ENCODE results near the gene SMIM45.

Gene SMIM45

DNA sequence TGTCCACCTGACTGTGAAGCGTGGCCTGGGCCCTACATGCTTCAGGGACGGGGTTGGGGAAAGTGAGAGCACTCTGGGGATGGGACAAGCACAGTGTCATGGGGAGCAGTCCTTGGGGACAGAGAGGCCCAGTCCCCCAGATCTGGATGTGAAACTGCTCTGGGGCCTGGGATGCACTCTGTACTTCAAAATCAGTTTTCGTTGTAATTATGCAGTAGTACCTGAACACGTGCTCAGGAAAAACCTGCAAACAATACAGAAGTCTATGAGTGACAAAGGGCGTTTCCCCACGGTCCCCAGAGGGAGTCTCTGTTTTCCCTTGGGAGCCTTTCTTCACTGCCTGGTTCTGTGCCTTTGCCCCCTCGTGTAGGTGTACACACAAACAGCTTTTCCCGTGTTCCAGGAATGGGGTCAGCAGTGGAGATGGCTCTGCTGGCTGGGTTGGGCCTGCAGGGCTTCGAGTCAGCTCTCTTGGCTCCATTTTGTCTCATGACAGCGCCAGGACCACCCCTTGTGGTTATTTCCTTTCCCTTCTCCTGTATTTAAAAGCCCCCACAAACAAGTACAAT, 20.2 kb upstream of the SMIM45 start:
- Histone ChIP-seq H3K4me1 (ENCODE audit: control insufficient read depth, low read depth, low read length) (no peaks in the 10 kb centered on the region), H3K4me3 (ENCODE audit: low read length) (no peak overlapping the region), H3K36me3 (ENCODE audit: control insufficient read depth, low read depth, low read length) (peaks cover 3% of the 10 kb centered on the region), H3K9me3 (ENCODE audit: control insufficient read depth, low read depth, low read length) (no peaks in the 10 kb centered on the region), H3K27ac (ENCODE audit: low read length) (no peak overlapping the region), H3K9ac (ENCODE audit: low read length) (no peak overlapping the region), H3K27me3 (ENCODE audit: control insufficient read depth, insufficient read depth, low read length) (peaks cover 27% of the 10 kb centered on the region)

DNA sequence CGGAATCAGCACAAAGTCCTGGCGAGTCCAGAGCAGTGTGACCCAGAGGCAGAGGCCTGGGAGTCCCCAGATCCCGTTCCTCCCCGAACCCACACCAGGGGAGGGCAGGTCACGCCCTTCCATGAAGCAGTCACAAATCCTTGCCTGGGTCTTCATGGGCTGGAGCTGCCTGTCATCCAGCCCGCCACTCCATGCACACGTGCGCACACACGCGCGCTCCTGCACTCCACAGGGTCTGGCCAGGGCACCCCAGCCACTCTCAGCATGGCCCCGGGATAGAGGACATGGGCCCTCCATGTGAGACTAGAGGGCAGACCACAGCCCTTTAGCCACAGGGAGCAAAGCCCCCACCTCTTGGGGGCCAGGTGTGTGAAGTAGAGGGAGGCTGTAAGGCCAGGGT, 19.6 kb upstream of the SMIM45 start:
- H3K27ac ChIP-seq (ENCODE audit: low read length), result no peak overlapping the region
- H3K36me3 ChIP-seq (ENCODE audit: control insufficient read depth, low read depth, low read length), result peaks cover 3% of the 10 kb centered on the region
- H3K27me3 ChIP-seq (ENCODE audit: control insufficient read depth, insufficient read depth, low read length), result peaks cover 22% of the 10 kb centered on the region
- H3K4me1 ChIP-seq (ENCODE audit: control insufficient read depth, low read depth, low read length), result no peaks in the 10 kb centered on the region
- no peak overlapping the region for H3K9ac ChIP-seq (ENCODE audit: low read length)
- no peaks in the 10 kb centered on the region for H3K9me3 ChIP-seq (ENCODE audit: control insufficient read depth, low read depth, low read length)
- H3K4me3 ChIP-seq (ENCODE audit: low read length), result no peak overlapping the region

DNA sequence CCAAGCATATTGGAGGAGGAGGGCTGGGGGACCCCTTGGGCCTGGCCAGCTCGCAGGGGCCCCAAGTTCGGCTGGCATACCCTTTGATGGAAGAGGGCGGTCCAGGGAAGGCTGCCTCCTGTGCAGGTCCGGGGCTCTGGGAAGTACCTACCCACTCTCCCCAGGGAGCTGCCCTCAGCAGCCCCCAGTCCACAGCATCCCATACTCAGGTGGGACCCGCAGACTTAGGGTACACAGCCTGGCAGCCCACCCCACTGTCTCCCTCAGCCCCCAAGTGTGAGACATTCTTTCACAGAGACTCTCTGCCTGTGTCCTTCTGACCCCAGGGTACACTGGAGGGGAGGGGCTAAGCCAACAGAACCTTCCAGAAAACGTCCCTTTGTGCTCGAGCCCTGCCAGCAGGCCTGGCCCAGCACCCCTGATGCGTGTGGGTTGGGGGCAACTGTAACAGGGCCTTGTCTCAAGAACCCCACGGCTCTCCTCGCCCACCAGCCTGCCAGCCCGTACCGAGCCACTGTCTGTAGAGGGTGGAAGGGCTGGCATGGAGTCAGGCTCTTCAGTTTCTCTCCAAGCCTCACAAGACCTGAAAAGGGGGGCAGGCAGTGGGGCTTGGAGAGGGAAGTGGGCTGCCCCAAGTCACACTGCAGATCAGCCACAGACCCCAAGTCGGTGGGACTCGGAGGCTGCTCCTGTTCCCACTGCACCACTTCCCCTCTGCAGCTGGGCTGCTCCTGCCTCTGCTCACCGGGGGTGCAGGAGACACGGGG, 18.4 kb upstream of the SMIM45 start:
- Histone ChIP-seq H3K4me3 (ENCODE audit: low read length) (no peak overlapping the region), H3K9me3 (ENCODE audit: control insufficient read depth, low read depth, low read length) (no peaks in the 10 kb centered on the region), H3K27me3 (ENCODE audit: control insufficient read depth, insufficient read depth, low read length) (peaks cover 9% of the 10 kb centered on the region), H3K9ac (ENCODE audit: low read length) (no peak overlapping the region), H3K4me1 (ENCODE audit: control insufficient read depth, low read depth, low read length) (no peaks in the 10 kb centered on the region), H3K36me3 (ENCODE audit: control insufficient read depth, low read depth, low read length) (peaks cover 5% of the 10 kb centered on the region), H3K27ac (ENCODE audit: low read length) (no peak overlapping the region)

DNA sequence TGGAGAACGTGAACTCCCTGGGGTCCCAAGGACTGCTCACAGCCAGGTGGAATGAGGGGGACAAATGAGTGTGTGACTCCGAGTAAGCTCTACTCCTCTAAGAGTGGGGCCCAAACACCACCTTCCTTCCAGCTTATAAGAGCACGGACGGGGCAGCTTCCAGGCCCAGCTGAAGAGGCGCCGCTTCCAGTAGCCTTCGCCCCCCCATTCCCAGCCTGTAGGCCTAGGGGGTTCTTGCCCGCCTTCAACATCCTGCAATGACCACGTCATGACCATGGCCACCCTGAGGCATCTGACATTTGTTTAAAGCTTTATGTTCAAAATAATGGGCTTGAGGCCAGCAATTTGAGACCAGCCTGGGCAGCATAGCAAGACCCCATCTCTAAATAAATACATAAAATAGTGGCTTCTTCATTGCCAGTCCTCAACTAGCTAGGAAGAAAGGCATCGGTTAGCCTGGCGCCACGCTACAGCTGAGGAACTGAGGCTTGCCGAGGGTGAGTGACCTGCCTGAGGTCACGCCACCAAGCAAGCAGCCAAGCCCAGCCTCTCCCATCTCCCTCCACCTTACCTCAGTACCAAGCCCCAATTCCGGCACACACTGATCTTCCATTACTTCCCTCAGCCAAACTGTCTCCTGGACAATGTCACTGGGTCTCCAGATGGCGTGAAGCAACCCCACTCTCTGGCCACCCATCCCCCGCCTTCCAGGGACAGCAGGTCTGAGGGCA, 17.5 kb upstream of the SMIM45 start:
- Histone ChIP-seq H3K36me3 (ENCODE audit: control insufficient read depth, low read depth, low read length) (peaks cover 14% of the 10 kb centered on the region), H3K4me1 (ENCODE audit: control insufficient read depth, low read depth, low read length) (no peaks in the 10 kb centered on the region), H3K27me3 (ENCODE audit: control insufficient read depth, insufficient read depth, low read length) (peaks cover 2% of the 10 kb centered on the region), H3K27ac (ENCODE audit: low read length) (no peak overlapping the region), H3K4me3 (ENCODE audit: low read length) (no peak overlapping the region), H3K9me3 (ENCODE audit: control insufficient read depth, low read depth, low read length) (no peaks in the 10 kb centered on the region), H3K9ac (ENCODE audit: low read length) (no peak overlapping the region)

DNA sequence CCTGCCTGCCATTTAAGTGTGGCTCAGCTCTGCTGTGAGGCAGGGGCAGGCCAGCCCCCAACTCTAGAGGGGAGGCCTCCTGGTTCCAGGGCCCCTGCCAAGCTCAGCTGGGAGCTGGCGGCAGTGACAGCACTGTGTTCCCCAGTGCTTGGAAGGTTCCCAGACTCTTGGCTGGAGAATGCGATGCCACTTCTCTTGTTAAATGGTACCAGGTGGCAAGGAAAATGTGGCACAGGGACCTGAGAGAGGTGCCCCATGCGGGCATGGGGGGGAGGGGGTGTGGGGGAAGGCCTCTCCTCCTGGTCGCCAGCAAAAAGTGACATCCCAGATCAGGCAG, 17.0 kb upstream of the SMIM45 start:
- no peaks in the 10 kb centered on the region for H3K4me1 ChIP-seq (ENCODE audit: control insufficient read depth, low read depth, low read length)
- no peak overlapping the region for H3K9ac ChIP-seq (ENCODE audit: low read length)
- H3K4me3 ChIP-seq (ENCODE audit: low read length), result no peak overlapping the region
- no peaks in the 10 kb centered on the region for H3K9me3 ChIP-seq (ENCODE audit: control insufficient read depth, low read depth, low read length)
- H3K27ac ChIP-seq (ENCODE audit: low read length), result no peak overlapping the region
- peaks cover 14% of the 10 kb centered on the region for H3K36me3 ChIP-seq (ENCODE audit: control insufficient read depth, low read depth, low read length)
- no peaks in the 10 kb centered on the region for H3K27me3 ChIP-seq (ENCODE audit: control insufficient read depth, insufficient read depth, low read length)

DNA sequence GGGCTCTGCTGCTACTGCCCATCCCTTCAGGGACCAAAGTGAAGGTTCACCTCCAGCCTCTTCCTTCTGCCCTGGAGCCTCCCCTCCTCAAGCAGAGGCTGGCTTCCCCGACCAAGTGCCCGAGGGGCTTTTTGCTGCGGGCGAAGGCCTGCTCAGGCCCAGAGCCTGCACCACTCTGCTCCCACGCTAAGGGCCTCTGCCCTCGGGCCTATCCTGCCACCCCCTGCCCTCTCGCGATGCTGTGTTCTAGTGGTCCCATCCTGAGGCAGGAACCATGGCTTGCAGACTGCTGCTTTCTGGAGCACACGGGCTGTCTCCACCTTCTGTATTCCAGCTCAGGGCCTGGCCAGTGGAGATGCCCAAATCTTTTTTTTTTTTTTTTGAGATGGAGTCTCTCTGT, 16.4 kb upstream of the SMIM45 start:
- Histone ChIP-seq H3K9ac (ENCODE audit: low read length) (no peak overlapping the region), H3K9me3 (ENCODE audit: control insufficient read depth, low read depth, low read length) (no peaks in the 10 kb centered on the region), H3K36me3 (ENCODE audit: control insufficient read depth, low read depth, low read length) (peaks cover 15% of the 10 kb centered on the region), H3K4me3 (ENCODE audit: low read length) (no peak overlapping the region), H3K27ac (ENCODE audit: low read length) (no peak overlapping the region), H3K27me3 (ENCODE audit: control insufficient read depth, insufficient read depth, low read length) (no peaks in the 10 kb centered on the region), H3K4me1 (ENCODE audit: control insufficient read depth, low read depth, low read length) (no peaks in the 10 kb centered on the region)

DNA sequence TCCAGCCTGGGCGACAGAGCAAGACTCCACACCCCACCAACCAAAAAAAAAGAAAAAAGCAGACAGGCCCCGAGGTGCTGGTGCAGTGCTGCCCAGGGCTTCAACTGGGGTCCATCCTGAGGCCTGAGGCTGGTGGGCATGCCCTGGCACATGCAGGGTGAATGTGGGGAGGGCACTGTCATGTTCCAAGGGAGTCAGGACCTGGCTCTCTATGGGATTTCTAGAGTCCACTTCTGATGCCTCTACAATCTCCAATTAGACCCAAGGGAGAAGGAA, 15.1 kb upstream of the SMIM45 start:
- H3K27me3 ChIP-seq (ENCODE audit: control insufficient read depth, insufficient read depth, low read length), result no peaks in the 10 kb centered on the region
- no peak overlapping the region for H3K4me3 ChIP-seq (ENCODE audit: low read length)
- no peaks in the 10 kb centered on the region for H3K9me3 ChIP-seq (ENCODE audit: control insufficient read depth, low read depth, low read length)
- H3K4me1 ChIP-seq (ENCODE audit: control insufficient read depth, low read depth, low read length), result no peaks in the 10 kb centered on the region
- H3K36me3 ChIP-seq (ENCODE audit: control insufficient read depth, low read depth, low read length), result peaks cover 22% of the 10 kb centered on the region
- no peak overlapping the region for H3K27ac ChIP-seq (ENCODE audit: low read length)
- no peak overlapping the region for H3K9ac ChIP-seq (ENCODE audit: low read length)

DNA sequence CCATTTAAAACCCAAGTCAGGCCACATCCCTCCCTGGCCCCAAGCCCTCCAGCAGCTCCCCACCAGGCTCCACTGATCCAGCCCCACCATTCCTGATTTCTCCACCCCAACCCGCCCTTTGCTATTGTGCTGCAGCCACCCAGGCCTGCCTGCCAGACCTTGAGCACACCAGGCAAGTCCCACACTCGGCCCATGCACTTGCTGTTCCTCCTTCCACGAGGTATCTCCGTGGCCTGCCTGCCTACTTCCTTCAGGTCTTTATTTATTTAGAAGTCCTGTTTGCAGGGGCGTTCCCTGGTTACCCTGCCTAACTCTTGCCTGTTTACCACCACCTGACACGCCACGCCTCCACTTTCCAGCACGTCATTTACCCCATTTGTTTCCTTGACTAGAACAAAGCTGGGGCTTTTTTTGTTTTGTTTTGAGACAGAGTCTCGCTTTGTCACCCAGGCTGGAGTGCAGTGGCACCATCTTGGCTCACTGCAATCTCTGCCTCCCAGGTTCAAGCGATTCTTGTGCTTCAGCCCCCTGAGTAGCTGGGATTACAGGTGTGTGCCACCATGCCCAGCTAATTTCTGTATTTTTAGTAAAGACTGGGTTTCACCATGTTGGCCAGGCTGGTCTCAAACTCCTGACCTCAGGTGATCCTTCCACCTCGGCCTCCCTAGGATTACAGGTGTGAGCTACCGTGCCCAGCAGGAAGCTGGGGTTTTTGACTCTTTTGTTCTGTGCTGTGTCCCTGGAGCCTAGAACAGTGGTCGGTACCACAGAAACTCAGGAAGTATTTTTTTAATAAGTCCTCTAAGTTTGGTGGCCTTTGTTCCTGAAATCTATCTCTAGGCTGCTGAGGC, 11.7 kb upstream of the SMIM45 start:
- H3K27ac ChIP-seq (ENCODE audit: low read length), result no peak overlapping the region
- no peak overlapping the region for H3K9ac ChIP-seq (ENCODE audit: low read length)
- no peak overlapping the region for H3K4me3 ChIP-seq (ENCODE audit: low read length)
- no peaks in the 10 kb centered on the region for H3K4me1 ChIP-seq (ENCODE audit: control insufficient read depth, low read depth, low read length)
- no peaks in the 10 kb centered on the region for H3K27me3 ChIP-seq (ENCODE audit: control insufficient read depth, insufficient read depth, low read length)
- peaks cover 44% of the 10 kb centered on the region for H3K36me3 ChIP-seq (ENCODE audit: control insufficient read depth, low read depth, low read length)
- no peaks in the 10 kb centered on the region for H3K9me3 ChIP-seq (ENCODE audit: control insufficient read depth, low read depth, low read length)

DNA sequence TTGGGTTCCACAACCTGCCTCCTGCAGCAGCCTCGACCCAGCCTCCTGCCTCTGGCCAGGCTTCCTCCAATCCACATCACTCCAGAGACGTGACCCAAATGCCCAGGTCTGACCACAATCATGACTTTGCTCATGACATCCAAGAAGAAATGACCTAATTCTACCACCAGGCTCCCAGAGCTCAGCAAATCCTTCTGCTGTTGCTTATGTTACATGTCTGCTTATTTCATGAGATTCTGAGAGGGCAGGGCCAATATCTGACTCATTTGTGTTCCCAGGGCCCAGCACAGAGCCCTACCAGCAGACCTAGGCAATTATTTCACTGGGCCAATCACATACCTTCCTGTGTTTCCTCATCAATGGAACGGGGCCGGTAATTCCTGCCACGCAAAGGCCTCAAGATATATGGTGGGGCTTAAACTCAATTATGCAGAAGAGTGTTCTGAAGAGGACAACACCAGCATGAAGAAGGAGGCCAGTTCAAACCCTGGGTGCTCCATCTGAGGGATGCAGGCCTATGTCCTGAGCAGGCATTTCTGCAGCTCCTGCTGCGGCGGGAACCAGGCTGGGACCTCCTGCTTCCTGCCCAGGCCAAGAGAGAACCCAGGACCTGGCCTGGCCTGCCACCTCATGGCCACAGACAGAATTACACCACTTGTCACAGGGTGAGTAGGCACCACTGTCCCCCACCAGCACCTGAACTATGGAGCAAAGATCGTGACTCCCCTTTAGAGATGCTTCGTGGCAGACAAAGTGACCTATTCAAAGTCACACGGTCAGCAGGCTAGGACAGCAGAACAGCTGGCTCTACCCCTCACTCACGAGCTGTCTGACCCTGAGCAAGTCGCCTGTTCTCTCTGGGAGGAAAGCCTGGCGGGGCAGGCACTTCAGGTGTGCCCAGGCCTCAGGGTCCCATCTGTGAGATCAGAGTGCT, 10.9 kb upstream of the SMIM45 start:
- H3K9me3 ChIP-seq (ENCODE audit: control insufficient read depth, low read depth, low read length), result no peaks in the 10 kb centered on the region
- H3K36me3 ChIP-seq (ENCODE audit: control insufficient read depth, low read depth, low read length), result peaks cover 44% of the 10 kb centered on the region
- H3K27me3 ChIP-seq (ENCODE audit: control insufficient read depth, insufficient read depth, low read length), result no peaks in the 10 kb centered on the region
- no peak overlapping the region for H3K9ac ChIP-seq (ENCODE audit: low read length)
- no peak overlapping the region for H3K27ac ChIP-seq (ENCODE audit: low read length)
- H3K4me3 ChIP-seq (ENCODE audit: low read length), result no peak overlapping the region
- peaks cover 5% of the 10 kb centered on the region for H3K4me1 ChIP-seq (ENCODE audit: control insufficient read depth, low read depth, low read length)

DNA sequence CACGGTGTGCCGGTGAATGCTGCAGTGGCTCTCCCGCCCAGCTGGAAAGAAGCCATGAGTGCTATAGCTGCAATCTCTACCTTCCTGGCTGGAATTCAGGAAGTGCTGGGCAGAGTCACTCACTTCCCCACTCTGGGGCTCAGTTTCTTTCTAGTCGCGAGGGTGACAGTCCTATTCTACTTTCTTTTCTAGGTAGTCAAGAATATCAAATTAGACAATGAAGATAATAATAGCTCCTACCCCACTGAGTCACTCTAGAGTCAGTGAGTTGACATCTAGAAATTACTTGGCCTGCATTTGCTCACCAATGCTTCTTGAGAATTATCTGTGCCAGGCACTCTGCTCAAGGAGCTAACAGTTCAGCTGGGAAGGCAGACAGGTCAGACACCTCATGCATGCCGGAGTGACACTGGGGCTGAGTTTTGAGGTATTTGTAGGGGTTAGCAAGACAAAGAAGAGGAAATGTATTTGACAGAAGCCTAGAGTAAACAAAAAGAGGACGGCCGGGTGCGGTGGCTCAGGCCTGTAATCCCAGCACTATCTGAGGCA, 8.2 kb upstream of the SMIM45 start:
- H3K4me1 ChIP-seq (ENCODE audit: control insufficient read depth, low read depth, low read length), result peaks cover 5% of the 10 kb centered on the region
- peaks cover 38% of the 10 kb centered on the region for H3K36me3 ChIP-seq (ENCODE audit: control insufficient read depth, low read depth, low read length)
- H3K27ac ChIP-seq (ENCODE audit: low read length), result no peak overlapping the region
- no peaks in the 10 kb centered on the region for H3K9me3 ChIP-seq (ENCODE audit: control insufficient read depth, low read depth, low read length)
- H3K27me3 ChIP-seq (ENCODE audit: control insufficient read depth, insufficient read depth, low read length), result no peaks in the 10 kb centered on the region
- H3K4me3 ChIP-seq (ENCODE audit: low read length), result no peak overlapping the region
- no peak overlapping the region for H3K9ac ChIP-seq (ENCODE audit: low read length)
